Colonic mucosa (tissue), 4 donors: ENCODE measurements around the gene CHMP4A. TPM values are rescaled to one million over a fixed set of nuclear protein-coding genes. Genes with fewer than 3 reads are reported as not detected.

Experiments
- DNase-seq: peaks from one replicate; pipeline ENCODE4 v3.0.0-alpha.2; 2020
- H3K27ac ChIP-seq: fragments of 200-600 bp; one replicate; pipeline ENCODE4 v1.8.0; 2021
- H3K27me3 ChIP-seq: fragments of 200-600 bp; one replicate; pipeline ENCODE4 v1.8.0; 2021
- H3K36me3 ChIP-seq: fragments of 200-600 bp; one replicate; pipeline ENCODE4 v1.8.0; 2021
- H3K4me1 ChIP-seq: fragments of 200-600 bp; one replicate; pipeline ENCODE4 v1.8.0; 2021; ENCODE audit warnings: mild to moderate bottlenecking
- H3K4me3 ChIP-seq: fragments of 200-600 bp; one replicate; pipeline ENCODE4 v1.8.0; 2021
- H3K9ac ChIP-seq, 2 donors: one replicate each; pipeline ENCODE4 v1.7.0; 2013; ENCODE audit warnings: control low read depth in 2 of 2, low read depth in 2 of 2, low read length in 2 of 2
- H3K9me3 ChIP-seq: fragments of 200-600 bp; one replicate; pipeline ENCODE4 v1.8.0; 2021
- CTCF ChIP-seq: fragments of 200-600 bp; IDR thresholded peaks from one replicate; pipeline ENCODE4 v1.8.0; 2022; ENCODE audit warnings: antibody characterized with exemption, mild to moderate bottlenecking
- intact Hi-C: fragments of 100-400 bp; cut with DNase I; formaldehyde crosslinking; loops from one replicate; pipeline ENCODE4 v1.14.1; 2022
- total RNA-seq, 2 donors: library from RNA; stranded (reverse); fragmentation: NEBNext Ultra II Directional in 1 of 2; extraction: Animal tissue kit (Norgen Biotek cat#: 25700) in 1 of 2; gene quantifications; one replicate each; pipeline ENCODE4 v1.2.1, GENCODE V29; 2021
- donor health status: healthy.
- donor health status: DM: no; HTN: no; CAD: no.
- donor health status: DM: no; HTN: no; CAD: no.

CHMP4A gene
- total RNA-seq, 2 donors from 2014 or later: 47.8 to 48.0 TPM

GRCh38 chr14:24182110-24182882 is 31.0 kb downstream of the CHMP4A start:
- H3K27me3 ChIP-seq: no peaks in the 10 kb centered on the region
- TF ChIP-seq CTCF: no peak
- DNase-seq: no peak
- H3K4me1 ChIP-seq: no peaks in the 10 kb centered on the region
- no peaks in the 10 kb centered on the region for H3K36me3 ChIP-seq
- no peak overlapping the region for H3K9ac ChIP-seq
- H3K4me3 ChIP-seq: no peak overlapping the region
- intact Hi-C loops: no loop called here
- no peaks in the 10 kb centered on the region for H3K9me3 ChIP-seq
- H3K27ac ChIP-seq: no peak overlapping the region

DNA sequence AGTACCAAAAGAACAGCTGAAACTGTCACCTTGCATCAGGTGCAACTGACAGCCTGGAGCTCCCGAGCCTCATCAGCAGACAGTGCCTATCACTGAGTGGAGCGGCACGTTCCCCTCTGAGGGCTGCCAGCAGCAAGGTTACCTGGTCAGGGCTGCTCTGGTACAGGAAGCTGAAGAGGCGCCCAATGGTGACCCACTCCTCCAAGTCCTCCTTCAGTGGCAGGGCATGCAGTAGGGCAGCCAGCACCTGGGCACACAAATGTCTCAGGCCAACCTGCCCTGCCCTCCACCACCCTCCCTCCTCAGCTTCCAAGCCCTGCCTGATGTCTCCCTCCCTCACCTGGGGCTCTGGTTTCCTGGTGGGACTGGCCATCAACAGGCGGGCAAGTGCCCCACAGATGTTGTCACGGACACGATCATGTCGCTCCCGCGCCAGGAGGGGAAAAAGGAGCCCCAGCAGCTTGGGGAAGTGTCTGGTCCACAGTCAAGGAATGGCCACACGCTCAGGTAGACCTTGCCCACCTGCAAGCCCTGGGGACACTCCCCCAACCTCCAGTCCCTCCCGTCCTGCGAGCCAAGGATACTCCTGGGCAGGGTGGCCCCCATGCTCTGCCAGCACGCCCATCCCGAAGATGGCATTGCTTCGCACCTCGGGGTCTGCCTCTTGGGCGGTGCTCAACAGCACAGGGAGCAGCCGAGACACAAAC is 31.8 kb downstream of the CHMP4A start:
- H3K9ac ChIP-seq: no peak overlapping the region
- intact Hi-C loops: no loop called here
- H3K4me3 ChIP-seq: no peak overlapping the region
- no peak for TF ChIP-seq CTCF
- H3K27me3 ChIP-seq: no peaks in the 10 kb centered on the region
- no peaks in the 10 kb centered on the region for H3K36me3 ChIP-seq
- no peak for DNase-seq
- H3K9me3 ChIP-seq: no peaks in the 10 kb centered on the region
- H3K27ac ChIP-seq: no peak overlapping the region
- H3K4me1 ChIP-seq: no peaks in the 10 kb centered on the region

- no peaks in the 10 kb centered on the region for H3K27me3 ChIP-seq
- H3K36me3 ChIP-seq: no peaks in the 10 kb centered on the region
- TF ChIP-seq CTCF: no peak
- H3K27ac ChIP-seq: no peak overlapping the region
- H3K9ac ChIP-seq: no peak overlapping the region
- no peak overlapping the region for H3K4me3 ChIP-seq
- H3K9me3 ChIP-seq: no peaks in the 10 kb centered on the region
- no peaks in the 10 kb centered on the region for H3K4me1 ChIP-seq
- DNase-seq: no peak
- intact Hi-C loops: no loop called here
Measured at GRCh38 chr14:24179961-24180796, 33.1 kb downstream of the CHMP4A start.

- no peaks in the 10 kb centered on the region for H3K4me1 ChIP-seq
- H3K27ac ChIP-seq: peak overlapping the region; percentile 5
- no peak for TF ChIP-seq CTCF
- no peaks in the 10 kb centered on the region for H3K36me3 ChIP-seq
- no peaks in the 10 kb centered on the region for H3K9me3 ChIP-seq
- no peaks in the 10 kb centered on the region for H3K27me3 ChIP-seq
- H3K4me3 ChIP-seq: no peak overlapping the region
- intact Hi-C loops: no loop called here
- DNase-seq: no peak
- H3K9ac ChIP-seq: no peak overlapping the region
Measured at GRCh38 chr14:24179294-24179960, 33.9 kb downstream of the CHMP4A start.
